WTC11 (cell line): ENCODE results near the gene DHX36. TPM values are rescaled to one million over a fixed set of nuclear protein-coding genes. Genes with fewer than 3 reads are reported as not detected.

Experiments
- ATAC-seq: fragments of 200-7000 bp; cut with Tn5 transposase; 2 replicates; pipeline ENCODE4 v1.10.0; 2021; ENCODE audit warnings: mild to moderate bottlenecking, moderate library complexity
- CTCF ChIA-PET: fragments of 300-600 bp; sonication (Branson Sonifier 250); formaldehyde crosslinking; loops from one replicate; lab custom pipeline; 2021; ENCODE audit warnings: antibody characterized with exemption; lab: Charles Lee
- POLR2A ChIA-PET: fragments of 350-600 bp; sonication (Branson Sonifier 250); formaldehyde crosslinking; loops from one replicate; lab custom pipeline; 2021; ENCODE audit warnings: antibody characterized with exemption; lab: Charles Lee
- DNase-seq: peaks from one replicate; pipeline ENCODE4 v3.0.0; 2021; ENCODE audit warnings: low spot score
- H3K27ac Mint-ChIP-seq: 2 replicates; pipeline ENCODE4 v1.8.0; 2021; ENCODE audit warnings: mixed read lengths
- H3K27me3 Mint-ChIP-seq: 2 replicates; pipeline ENCODE4 v1.8.0; 2021; ENCODE audit warnings: low read depth, mild to moderate bottlenecking, moderate library complexity, mixed read lengths
- H3K36me3 Mint-ChIP-seq: 2 replicates; pipeline ENCODE4 v1.8.0; 2021; ENCODE audit warnings: mixed read lengths
- H3K4me1 Mint-ChIP-seq: 2 replicates; pipeline ENCODE4 v1.8.0; 2022; ENCODE audit warnings: mixed read lengths
- H3K4me3 Mint-ChIP-seq: 2 replicates; pipeline ENCODE4 v1.8.0; 2021; ENCODE audit warnings: mild to moderate bottlenecking, moderate library complexity, mixed read lengths
- H3K9me3 Mint-ChIP-seq: 2 replicates; pipeline ENCODE4 v1.8.0; 2021; ENCODE audit warnings: mixed read lengths
- ATF1 ChIP-seq: sonication (generic); formaldehyde crosslinking; IDR thresholded peaks from 2 replicates; pipeline ENCODE4 v1.8.1; 2023; ENCODE audit warnings: mild to moderate bottlenecking, moderate library complexity, missing genetic modification reagents
- ATF3 ChIP-seq: sonication (generic); formaldehyde crosslinking; conservative IDR thresholded peaks from 2 replicates; pipeline ENCODE4 v1.8.1; 2022; ENCODE audit warnings: mild to moderate bottlenecking, missing genetic modification reagents
- CREB1 ChIP-seq: sonication (generic); formaldehyde crosslinking; IDR thresholded peaks from 2 replicates; pipeline ENCODE4 v1.8.0; 2023; ENCODE audit warnings: mild to moderate bottlenecking, missing genetic modification reagents
- E2F1 ChIP-seq: sonication (generic); formaldehyde crosslinking; IDR thresholded peaks from 2 replicates; pipeline ENCODE4 v1.8.0; 2022; ENCODE audit warnings: mild to moderate bottlenecking, missing genetic modification reagents
- ELF4 ChIP-seq: sonication (generic); formaldehyde crosslinking; IDR thresholded peaks from 2 replicates; pipeline ENCODE4 v1.8.1; 2022; ENCODE audit warnings: low read depth, mild to moderate bottlenecking, moderate library complexity, missing genetic modification reagents
- FOXP4 ChIP-seq: sonication (generic); formaldehyde crosslinking; IDR thresholded peaks from 2 replicates; pipeline ENCODE4 v1.8.0; 2022; ENCODE audit warnings: mild to moderate bottlenecking, missing genetic modification reagents
- IRF1 ChIP-seq: sonication (generic); formaldehyde crosslinking; IDR thresholded peaks from 2 replicates; pipeline ENCODE4 v1.8.0; 2023; ENCODE audit warnings: missing genetic modification reagents
- JUN ChIP-seq: sonication (generic); formaldehyde crosslinking; IDR thresholded peaks from 2 replicates; pipeline ENCODE4 v1.8.0; 2023; ENCODE audit warnings: mild to moderate bottlenecking, missing genetic modification reagents
- MAX ChIP-seq: sonication (generic); formaldehyde crosslinking; IDR thresholded peaks from 2 replicates; pipeline ENCODE4 v1.8.0; 2022; ENCODE audit warnings: mild to moderate bottlenecking, missing genetic modification reagents
- MXD4 ChIP-seq: fragments of 250-450 bp; sonication (Bioruptor Pico); IDR thresholded peaks from 2 replicates; pipeline ENCODE4 v1.8.0; 2021; ENCODE audit warnings: mild to moderate bottlenecking, moderate library complexity, borderline replicate concordance
- NR1H2 ChIP-seq: sonication (generic); formaldehyde crosslinking; IDR thresholded peaks from 2 replicates; pipeline ENCODE4 v1.9.0; 2021; ENCODE audit warnings: mild to moderate bottlenecking, moderate library complexity, missing genetic modification reagents
- TEAD1 ChIP-seq: sonication (generic); formaldehyde crosslinking; IDR thresholded peaks from 2 replicates; pipeline ENCODE4 v1.8.0; 2022; ENCODE audit warnings: mild to moderate bottlenecking, missing genetic modification reagents
- ZNF138 ChIP-seq: sonication (generic); formaldehyde crosslinking; conservative IDR thresholded peaks from 2 replicates; pipeline ENCODE4 v1.8.1; 2022; ENCODE audit warnings: mild to moderate bottlenecking, moderate library complexity, missing genetic modification reagents
- ZNF317 ChIP-seq: sonication (generic); formaldehyde crosslinking; IDR thresholded peaks from 2 replicates; pipeline ENCODE4 v1.8.1; 2023; ENCODE audit warnings: low read depth, mild to moderate bottlenecking, moderate library complexity, missing genetic modification reagents, borderline replicate concordance
- ZNF396 ChIP-seq: fragments of 250-450 bp; sonication (Bioruptor Pico); IDR thresholded peaks from 2 replicates; pipeline ENCODE4 v1.8.0; 2021; ENCODE audit warnings: mild to moderate bottlenecking, moderate library complexity, borderline replicate concordance
- ZNF423 ChIP-seq: fragments of 250-450 bp; sonication (Bioruptor Pico); IDR thresholded peaks from 2 replicates; pipeline ENCODE4 v2.1.2; 2022; ENCODE audit warnings: mild to moderate bottlenecking, moderate library complexity
- ZNF425 ChIP-seq: fragments of 250-450 bp; sonication (Bioruptor Pico); conservative IDR thresholded peaks from 2 replicates; pipeline ENCODE4 v1.9.0; 2021; ENCODE audit warnings: mild to moderate bottlenecking
- total RNA-seq: library from RNA; stranded (reverse); gene quantifications from 3 replicates; pipeline ENCODE4 v1.2.3, GENCODE V29; 2021

Gene DHX36
- total RNA-seq, 1 experiment from 2014 or later: 100 TPM

- TF ChIP-seq JUN (CRISPR knock-in tag) (no peak), IRF1 (CRISPR knock-in tag) (no peak), ATF3 (CRISPR knock-in tag) (no peak), ZNF138 (CRISPR knock-in tag) (no peak), TEAD1 (CRISPR knock-in tag) (no peak), ZNF425 (CRISPR knock-in tag) (no peak)
Observed at GRCh38 chr3:154356009-154356408, 31.7 kb upstream of the DHX36 start (continued).

- no peaks in the 10 kb centered on the region for H3K27me3 Mint-ChIP-seq
- H3K27ac Mint-ChIP-seq: no peak overlapping the region
- peaks cover 6% of the 10 kb centered on the region for H3K9me3 Mint-ChIP-seq
- no peak for DNase-seq
- no peak overlapping the region for H3K4me3 Mint-ChIP-seq
- ATAC-seq: peak; percentile 51; the same call in 1 of the 2 replicates
- peaks cover 6% of the 10 kb centered on the region for H3K4me1 Mint-ChIP-seq
- CTCF ChIA-PET: no interaction called here
- TF ChIP-seq NR1H2 (CRISPR knock-in tag) (no peak), ZNF423 (no peak), CREB1 (CRISPR knock-in tag) (no peak), ATF1 (no peak), ZNF317 (no peak)
- TF ChIP-seq, all 79 proteins: peak for 0
- POLR2A ChIA-PET: no interaction called here
- no peaks in the 10 kb centered on the region for H3K36me3 Mint-ChIP-seq
Observed at GRCh38 chr3:154349223-154349622, 24.9 kb upstream of the DHX36 start.

GRCh38 chr3:154345422-154346122 is 21.3 kb upstream of the DHX36 start:
- no peaks in the 10 kb centered on the region for H3K9me3 Mint-ChIP-seq
- H3K27me3 Mint-ChIP-seq: no peaks in the 10 kb centered on the region
- H3K4me3 Mint-ChIP-seq: no peak overlapping the region
- H3K4me1 Mint-ChIP-seq: peaks cover 6% of the 10 kb centered on the region
- POLR2A ChIA-PET: no interaction called here
- H3K36me3 Mint-ChIP-seq: no peaks in the 10 kb centered on the region
- DNase-seq (no peak), ATAC-seq (no peak)
- no peak overlapping the region for H3K27ac Mint-ChIP-seq
- no peak for TF ChIP-seq MXD4 (CRISPR knock-in tag)
- TF ChIP-seq ATF1: no peak
- no peak for TF ChIP-seq JUN (CRISPR knock-in tag)
- TF ChIP-seq ELF4: no peak
- TF ChIP-seq NR1H2 (CRISPR knock-in tag): no peak
- TF ChIP-seq FOXP4 (CRISPR knock-in tag): no peak
- no peak for TF ChIP-seq ZNF396 (CRISPR knock-in tag)
- TF ChIP-seq MAX (CRISPR knock-in tag): no peak
- no peak for TF ChIP-seq E2F1 (CRISPR knock-in tag)
- CTCF ChIA-PET: no interaction called here
